Vagina (tissue), 2 donors: ENCODE measurements around the gene ZFX.

Experiments used
- POLR2A ChIP-seq, 2 donors: fragments of 450-650 bp; IDR thresholded peaks; one replicate each; pipeline ENCODE4 v1.6.1; 2017; ENCODE audit warnings: antibody characterized with exemption in 2 of 2, mild to moderate bottlenecking in 2 of 2, moderate library complexity in 2 of 2
- POLR2AphosphoS5 ChIP-seq, 2 donors: sonication (generic); formaldehyde crosslinking; IDR thresholded peaks; one replicate each; pipeline ENCODE4 v1.9.0; 2017; ENCODE audit warnings: antibody characterized with exemption in 2 of 2, mild to moderate bottlenecking in 2 of 2, low read depth in 1 of 2; ENCODE audit not compliant: insufficient read depth in 1 of 2
- TF ChIP-seq, protein P1 (sequence below), 3 experiments: fragments of 450-650 bp in 2 of 3; fragments of 200-600 bp in 1 of 3; sonication (generic) in 1 of 3; IDR thresholded peaks; one replicate each; pipeline ENCODE4 v1.5.1; 2017 to 2019; ENCODE audit warnings: antibody characterized with exemption in 3 of 3, mild to moderate bottlenecking in 2 of 3, moderate library complexity in 2 of 3

DNA sequence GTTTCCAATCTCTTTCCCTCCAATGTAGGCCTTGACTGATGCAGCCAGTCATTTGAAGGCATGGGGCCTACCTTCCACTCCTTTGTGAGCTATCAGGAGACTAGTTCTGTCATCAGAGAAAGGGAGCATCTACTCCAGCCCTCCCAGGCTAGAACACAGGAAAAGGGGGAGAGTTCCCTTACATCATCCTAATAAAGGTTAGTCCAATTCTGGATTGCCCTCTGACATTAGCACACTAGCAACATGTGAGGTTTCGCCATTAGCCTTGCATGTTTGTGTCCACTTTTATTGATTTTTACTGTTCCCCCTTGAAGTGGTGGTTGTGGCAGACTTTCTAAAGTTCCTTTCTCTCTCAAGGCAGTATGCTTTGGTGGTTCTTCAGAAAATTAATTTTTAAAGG is 67.3 kb downstream of the ZFX start:
- TF ChIP-seq, protein P1, sequence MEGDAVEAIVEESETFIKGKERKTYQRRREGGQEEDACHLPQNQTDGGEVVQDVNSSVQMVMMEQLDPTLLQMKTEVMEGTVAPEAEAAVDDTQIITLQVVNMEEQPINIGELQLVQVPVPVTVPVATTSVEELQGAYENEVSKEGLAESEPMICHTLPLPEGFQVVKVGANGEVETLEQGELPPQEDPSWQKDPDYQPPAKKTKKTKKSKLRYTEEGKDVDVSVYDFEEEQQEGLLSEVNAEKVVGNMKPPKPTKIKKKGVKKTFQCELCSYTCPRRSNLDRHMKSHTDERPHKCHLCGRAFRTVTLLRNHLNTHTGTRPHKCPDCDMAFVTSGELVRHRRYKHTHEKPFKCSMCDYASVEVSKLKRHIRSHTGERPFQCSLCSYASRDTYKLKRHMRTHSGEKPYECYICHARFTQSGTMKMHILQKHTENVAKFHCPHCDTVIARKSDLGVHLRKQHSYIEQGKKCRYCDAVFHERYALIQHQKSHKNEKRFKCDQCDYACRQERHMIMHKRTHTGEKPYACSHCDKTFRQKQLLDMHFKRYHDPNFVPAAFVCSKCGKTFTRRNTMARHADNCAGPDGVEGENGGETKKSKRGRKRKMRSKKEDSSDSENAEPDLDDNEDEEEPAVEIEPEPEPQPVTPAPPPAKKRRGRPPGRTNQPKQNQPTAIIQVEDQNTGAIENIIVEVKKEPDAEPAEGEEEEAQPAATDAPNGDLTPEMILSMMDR (IDR thresholded peaks at IDR 0.05): no peak
- TF ChIP-seq POLR2AphosphoS5 (IDR thresholded peaks at IDR 0.05; ENCODE audit: insufficient read depth in 1 of 2, low read depth in 1 of 2) (no peak), POLR2A (IDR thresholded peaks at IDR 0.05) (no peak)
